Measurements from ENCODE around the gene MON2.
"Not testable (repeated sequence)": the region's sequence is repeated elsewhere in the genome, so short reads cannot be mapped to it uniquely, and the experiment has no call there.

Gene MON2

DNA sequence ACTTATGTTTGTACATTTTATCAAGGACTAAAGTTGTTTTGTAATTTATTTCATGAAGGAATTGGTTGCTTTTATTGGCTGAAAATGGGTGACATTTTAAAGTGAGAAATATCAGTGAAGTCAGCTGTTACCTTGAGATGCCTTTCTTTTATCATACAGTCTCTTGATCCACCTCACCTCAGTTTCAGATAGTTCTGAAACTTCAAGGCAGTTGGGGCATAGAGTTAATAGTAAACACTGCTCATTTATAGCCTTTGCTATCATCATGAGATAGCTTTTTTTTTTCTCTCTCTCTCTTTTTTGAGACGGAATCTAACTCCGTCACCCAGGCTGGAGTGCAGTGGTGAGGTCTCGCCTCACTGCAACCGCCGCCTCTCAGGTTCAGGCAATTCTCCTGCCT is 76.7 kb downstream of the MON2 start:
- DNase-seq (ENCODE audit: low spot score) = no peak

DNA sequence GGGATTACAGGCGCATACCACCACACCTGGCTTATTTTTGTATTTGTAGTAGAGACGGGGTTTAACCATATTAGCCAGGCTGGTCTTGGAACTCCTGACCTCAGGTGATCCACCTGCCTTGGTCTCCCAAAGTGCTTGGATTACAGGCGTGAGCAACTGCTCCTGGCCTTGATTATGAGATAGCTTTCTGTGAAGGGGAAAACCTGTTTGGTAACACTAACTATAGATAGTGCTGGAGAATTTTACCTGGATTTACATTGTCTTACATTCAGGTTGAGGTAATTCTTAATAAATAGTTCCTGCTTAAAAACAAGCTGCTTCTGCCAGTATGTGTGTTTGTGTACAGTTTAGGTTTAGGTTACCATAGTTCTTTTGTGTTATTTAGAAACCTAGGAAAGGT is 77.1 kb downstream of the MON2 start:
- DNase-seq (ENCODE audit: low spot score) = no peak

DNA sequence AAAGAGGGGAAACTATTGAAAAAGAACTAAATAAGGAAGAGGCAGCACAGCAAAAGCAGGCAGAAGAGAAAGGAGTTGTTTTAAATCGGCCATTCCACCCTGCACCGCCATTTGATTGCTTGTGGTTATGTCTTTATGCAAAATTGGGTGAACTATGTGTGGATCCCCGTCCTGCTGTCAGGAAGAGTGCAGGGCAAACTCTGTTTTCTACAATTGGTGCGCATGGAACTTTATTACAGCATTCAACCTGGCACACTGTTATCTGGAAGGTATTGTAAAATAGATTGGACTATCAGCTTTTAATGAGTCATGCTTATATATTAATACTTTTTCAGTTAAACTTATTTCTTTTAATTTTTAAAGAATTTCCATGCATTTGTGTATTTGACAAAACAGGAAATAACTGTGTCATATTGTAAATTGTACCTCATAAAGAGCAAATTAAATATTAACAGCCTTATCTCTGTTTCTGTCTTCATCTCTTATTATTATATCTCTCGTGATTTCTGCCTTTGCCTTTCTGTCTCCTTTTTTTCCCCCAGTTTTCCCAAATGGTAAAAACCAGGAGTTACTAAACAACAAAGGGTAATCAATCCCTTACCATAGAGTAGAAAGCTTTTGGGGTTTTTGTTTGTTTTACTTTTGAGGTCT is 86.4 kb downstream of the MON2 start:
- DNase-seq (ENCODE audit: low spot score) = no peak

DNA sequence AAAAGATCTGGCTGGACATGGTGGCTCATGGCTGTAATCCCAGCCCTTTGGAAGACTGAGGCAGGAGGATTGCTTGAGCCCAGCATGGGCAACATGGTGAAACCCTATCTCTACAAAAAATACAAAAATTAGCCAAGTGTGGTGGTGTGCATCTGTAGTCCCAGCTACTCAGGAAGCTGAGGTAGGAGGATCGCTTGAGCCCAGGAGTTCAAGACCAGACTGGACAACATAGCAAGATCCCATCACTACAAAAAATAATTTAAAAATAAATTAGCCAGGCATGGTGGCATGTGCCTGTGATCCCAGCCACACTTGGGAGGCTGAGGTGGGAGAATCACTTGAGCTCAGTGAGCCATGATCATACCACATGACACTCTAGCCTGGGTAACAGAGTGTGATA is 92.7 kb downstream of the MON2 start:
- not testable (repeated sequence) for DNase-seq (ENCODE audit: low spot score)

DNA sequence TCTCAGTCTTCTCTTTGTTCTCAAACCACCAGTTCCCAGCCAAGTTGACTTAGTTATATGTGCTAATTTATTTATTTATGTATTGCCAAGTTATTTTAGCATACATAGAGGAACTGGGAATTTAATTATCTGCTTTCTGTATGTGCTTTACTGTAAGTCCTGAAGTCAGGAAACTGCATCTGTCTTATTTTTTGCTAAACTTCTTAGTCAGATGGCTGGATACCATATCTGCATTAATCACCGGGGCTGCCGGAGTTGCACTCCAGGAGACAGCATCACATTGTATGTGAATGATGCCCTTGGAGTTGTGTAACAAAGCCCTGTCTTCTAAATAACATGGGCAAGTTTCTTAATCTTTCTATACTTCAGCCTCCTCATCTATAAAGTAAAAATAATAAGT is 96.2 kb downstream of the MON2 start:
- DNase-seq (ENCODE audit: low spot score) = no peak

DNA sequence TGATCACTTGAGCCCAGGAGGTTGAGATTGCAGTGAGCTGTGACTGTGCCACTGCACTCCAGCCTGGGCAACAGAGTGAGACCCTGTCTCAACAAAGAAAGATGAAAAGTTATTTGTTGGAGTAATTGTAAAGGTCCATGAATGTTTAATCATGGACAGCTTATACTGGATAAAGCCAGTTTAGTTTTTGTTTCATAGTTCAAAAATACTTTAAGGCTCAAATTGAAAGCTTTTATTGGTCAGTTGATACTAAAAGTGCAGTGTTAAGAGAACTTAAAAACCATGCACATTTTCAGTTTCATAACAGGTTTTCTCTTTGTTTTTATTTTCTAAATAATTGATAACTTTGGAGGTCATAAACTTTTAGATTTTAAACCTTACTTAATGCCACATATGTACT is 108.4 kb downstream of the MON2 start:
- no peak for DNase-seq (ENCODE audit: low spot score)

DNA sequence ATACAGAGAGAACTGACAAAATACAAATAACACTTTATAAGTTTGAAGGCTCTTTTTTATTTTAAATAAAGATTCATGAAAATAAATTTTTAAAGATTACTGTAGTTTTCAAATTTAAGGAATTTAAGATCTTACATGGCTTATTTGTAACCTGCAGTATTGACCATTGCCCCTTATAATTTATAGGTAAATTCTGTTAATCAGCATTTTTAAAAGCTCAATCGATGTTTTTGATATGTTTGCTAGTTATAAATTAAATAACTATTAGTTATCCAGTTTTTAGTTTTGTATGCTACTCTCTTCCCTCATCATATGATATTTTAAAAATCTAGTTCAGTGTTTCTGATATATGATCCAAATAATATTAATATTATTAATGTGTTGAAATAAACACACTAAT is 109.9 kb downstream of the MON2 start:
- DNase-seq (ENCODE audit: low spot score) = no peak

DNA sequence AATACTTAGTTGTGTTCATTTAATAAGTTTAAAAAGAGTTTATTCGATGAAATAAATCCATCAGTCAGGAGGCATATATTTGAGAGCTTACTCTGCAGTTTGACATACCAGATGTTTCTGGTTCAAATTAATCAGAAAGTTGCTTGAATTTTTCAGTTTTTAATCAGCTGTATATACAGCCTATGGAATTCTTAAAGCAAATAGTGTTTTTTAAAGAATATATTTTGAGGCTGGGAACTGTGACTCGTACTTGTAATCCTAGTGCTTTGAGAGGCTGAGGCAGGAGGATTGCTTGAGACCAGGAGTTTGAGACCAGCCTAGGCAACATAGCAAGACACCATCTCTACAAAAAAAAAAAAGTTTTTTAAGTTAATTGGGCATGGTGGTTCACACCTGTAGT is 112.1 kb downstream of the MON2 start:
- DNase-seq (ENCODE audit: low spot score) = no peak

DNA sequence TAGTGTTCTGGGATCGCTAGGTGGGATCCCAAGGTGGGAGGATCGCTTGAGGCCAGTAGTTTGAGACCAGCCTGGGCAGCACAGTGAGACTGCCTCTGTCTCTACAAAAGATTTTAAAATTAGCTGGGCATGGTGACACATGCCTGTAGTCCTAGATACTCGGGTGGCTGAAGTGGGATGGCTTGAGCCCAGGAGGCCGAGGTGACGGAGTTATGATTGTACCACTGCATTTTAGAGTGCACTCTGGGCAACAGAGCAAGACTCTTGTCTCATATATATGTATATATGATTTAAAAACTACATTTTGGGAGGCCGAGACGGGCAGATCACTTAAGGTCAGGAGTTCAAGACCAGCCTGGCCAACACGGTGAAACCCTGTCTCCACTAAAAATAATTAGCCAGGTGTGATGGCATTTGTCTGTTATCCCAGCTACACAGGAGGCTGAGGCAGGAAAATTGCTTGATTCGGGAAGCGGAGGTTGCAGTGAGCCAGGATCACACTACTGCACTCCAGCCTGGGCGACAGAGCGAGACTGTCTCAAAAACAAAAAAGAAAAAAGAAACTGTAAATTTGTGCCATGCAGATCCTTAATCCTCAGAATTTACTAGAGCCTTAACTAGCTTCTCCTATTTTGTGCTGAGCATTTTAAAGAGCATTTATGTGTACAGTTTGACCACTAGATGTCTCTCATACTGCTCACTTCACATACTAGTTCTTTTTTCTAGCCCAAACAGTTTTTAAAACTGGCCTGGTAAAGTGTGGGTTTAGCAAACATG is 114.8 kb downstream of the MON2 start:
- peak; percentile 29 for DNase-seq (ENCODE audit: low spot score)

DNA sequence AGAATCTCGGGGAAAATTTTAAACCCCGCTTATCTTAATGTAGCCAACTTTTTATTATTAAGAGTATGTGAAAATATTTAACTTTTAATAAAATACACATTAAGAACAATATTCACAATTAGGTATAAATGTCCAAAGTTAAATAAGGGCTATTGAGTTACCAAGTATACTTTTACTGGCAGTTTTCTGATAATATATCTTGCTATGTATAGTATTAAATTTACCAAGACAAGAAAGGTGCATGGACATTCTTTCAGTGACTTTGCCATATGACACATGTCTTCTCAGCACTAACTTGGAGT is 115.4 kb downstream of the MON2 start:
- no peak for DNase-seq (ENCODE audit: low spot score)

DNA sequence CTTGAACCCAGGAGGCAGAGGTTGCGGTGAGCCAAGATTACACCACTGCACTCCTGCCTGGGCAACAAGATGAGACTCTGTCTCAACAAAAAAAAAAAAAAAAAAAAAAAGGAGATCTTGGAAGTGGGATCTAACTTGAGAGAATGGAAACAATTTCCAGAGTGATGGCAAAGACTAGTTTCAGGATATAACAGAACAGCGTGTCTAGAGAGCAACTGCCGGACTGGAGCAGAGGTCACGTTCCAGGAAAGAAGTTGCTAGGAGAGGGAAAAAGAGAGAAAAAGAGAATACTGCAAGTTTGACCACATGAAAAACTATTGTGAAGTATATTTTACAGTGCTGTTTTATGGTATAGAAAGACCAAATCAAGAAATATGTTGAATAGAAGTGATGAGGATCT is 118.0 kb downstream of the MON2 start:
- DNase-seq (ENCODE audit: low spot score) = no peak

DNA sequence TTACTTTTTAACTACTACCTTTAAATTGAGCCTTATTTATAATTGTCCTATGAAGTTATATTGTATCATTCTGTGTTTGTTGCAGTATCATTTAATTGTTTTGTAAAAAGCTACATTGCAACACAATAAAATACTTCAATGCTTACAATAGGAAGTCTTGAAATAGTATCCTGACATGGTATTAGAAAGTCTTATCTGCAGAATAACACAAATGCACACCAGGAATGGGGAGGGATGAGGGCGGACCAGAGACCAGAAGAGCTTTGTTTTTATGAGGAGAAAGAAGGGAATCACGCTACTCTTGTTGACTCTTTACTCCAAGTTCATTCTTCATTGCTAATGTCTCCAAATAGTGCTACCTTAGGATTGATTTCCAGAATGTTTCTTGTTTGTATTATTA is 120.2 kb downstream of the MON2 start:
- no peak for DNase-seq (ENCODE audit: low spot score)

DNA sequence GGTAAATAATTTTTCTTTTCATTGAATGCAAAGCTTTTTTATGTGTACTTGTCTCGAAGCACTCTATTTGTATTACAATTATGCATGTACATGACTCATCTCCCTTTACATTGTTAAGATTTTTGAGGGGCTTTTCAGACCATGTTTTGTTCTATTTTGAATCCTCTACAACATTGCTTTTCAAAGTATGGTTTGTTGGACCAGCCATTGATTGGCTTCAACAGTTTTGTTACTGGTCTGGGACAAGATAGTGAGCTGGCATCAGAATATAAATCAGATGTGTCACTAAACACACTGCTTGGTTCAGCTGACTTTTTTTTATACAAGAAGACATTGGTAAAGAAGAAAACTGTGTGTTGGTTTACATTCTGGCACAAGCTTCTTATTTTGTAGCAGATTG is 122.3 kb downstream of the MON2 start:
- DNase-seq (ENCODE audit: low spot score) = no peak

DNA sequence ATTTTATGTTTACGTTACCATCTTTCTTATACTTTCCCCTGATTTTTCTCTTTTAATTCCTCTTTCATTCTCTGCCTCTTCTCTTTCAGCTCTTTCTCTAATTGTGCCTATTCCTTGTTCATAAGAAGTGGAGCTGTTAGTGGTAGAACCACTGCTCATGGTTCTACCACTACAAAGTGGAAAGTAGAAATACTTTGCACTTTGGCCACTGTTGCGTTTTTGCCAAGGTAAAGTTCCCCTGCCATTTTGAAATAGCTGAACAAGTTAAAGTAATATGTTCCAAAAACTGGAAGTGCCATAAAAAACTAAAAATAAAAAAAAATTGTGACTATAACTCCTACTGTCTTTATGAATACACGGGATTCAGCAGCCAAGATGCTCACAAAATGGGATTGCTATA is 130.6 kb downstream of the MON2 start:
- no peak for DNase-seq (ENCODE audit: low spot score)

DNA sequence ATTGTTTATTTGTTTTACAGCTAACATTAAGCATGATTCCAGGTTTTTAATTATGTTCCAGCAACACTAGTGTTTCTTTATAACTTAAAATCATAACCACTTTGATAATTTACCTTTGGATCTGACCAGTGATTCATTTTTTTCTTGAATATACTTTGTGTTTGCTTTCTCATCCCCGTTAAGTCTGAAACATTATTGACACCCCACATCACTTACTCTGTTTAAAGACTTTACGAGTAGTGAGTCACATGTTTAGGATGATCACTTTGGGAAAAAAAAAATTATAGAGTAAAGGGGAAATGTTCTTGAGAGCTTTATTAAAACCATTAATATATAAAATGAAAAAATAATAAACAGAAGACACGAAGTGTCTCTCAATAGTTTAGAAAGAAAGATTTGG is 132.2 kb downstream of the MON2 start:
- no peak for DNase-seq (ENCODE audit: low spot score)

DNA sequence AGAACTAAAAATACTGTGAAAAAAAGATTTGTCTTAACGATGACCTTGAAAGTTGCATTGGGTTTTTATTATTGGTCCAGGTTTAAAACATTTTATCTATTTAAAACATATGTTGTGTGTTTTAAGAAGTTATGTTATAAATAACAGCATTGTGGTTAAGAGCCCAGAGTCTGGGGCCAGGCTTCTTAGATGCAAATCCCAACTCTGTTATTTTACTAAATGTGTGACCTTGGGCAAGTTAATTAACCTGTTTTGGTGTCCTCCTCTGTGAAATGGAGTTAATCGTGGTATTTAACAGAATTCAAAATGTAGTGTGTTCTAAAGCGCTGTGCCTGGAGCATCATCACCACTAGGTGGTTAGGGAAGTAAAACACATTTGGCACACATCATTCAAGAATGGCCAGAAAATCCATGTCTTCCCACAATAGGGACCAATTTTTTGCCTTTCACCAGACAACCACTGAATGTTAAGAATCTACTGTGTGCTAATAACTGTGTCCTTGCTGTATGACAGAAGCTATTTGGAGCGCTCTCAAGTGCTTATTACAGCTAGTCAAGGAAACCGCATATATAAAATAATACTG is 133.3 kb downstream of the MON2 start:
- no peak for DNase-seq (ENCODE audit: low spot score)

DNA sequence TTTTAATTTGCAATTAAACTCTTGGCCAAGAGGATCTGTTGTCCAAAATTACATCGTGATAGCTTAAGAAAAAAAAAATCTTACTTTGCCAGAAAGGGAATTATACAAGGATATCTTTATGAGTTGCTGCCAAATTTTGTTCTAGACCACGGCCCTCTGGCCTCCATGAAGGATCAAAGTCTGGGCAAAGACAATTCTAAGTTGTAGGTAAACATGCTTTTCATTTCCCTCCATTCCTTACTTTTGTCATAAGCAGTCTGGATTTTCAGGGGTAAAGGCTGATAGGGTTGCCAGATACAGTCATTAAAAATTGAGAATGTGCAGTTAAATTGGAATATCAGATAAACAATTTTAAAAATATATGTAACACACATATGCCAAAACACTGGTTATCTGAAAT is 135.1 kb downstream of the MON2 start:
- DNase-seq (ENCODE audit: low spot score) = no peak

DNA sequence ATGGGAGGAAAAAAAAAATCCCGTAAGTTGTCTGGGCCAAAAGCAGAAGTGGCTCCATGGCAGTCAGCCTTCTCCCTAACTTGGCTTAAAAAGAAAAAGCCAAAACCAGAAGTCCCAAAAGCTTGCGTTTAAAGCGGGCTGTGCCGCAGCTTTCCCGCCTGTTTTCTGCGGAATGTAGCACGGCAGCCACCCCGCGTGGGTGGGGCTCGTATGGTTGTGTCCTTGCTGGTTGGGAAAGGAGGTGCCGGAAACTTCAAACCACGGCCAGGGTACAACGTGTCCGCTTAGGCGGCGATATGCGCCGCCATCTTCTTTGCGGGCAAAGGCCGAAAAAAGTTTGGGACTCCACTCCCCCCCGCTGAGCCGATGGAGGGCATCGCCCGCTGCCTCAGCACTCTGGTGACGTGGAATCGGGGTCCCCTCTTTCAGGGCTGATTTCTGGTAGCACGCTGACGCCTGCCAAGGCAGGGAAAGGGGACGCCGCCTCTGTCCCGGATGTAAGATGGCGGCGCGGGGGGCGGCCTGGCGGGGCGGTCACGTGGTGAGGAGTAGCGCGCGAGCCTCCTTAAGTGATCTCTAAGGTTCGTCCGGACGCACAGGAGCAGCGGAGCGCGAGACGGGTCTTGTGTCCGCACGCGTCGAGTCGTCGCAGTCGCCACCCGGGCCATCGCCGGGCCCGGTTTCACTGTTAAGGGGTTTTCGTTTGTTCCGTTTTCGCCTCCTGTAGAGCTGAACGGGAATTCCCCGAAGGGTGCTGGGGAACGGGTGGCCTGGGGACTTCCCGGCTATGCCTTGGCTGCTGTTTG is 135.8 kb downstream of the MON2 start:
- DNase-seq (ENCODE audit: low spot score) = peak; percentile 80

DNA sequence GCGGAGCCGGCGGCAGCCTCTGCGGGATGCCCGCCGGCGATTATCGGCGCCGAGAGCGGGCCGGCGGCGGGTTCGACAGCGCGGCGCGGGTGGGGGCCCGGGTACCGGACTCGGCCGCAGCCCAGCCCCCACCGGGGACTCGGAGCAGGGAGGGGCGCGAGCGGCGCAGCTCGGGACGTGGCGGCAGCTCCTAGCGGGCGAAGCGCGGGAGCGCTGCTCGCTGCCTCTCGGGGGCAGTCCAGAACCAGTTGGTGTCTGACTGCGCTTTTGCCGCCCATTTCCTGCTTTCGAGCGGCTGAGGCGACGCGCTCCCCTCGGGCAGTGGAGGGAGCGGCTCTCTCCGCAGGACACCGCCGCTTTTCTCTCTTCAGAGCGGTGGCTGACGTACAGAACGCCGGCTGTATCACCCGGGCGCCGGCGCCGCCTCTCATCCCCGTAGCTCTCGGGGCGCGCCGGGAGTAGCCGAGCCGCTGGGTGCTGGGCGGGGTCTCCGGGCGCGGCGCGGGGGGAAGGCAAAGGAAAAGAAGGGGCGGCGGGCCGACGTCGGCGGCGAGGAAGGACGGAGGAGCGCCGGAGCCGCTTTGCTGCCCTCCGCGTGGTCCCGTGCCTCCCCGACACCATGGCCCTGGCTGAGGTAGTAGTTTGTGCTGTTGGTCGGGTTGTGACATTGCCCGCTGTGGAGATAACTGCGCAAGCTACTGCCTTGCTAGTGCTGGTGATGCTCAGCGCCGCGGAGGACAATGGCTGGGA is 136.6 kb downstream of the MON2 start:
- peak; percentile 78 for DNase-seq (ENCODE audit: low spot score)

DNA sequence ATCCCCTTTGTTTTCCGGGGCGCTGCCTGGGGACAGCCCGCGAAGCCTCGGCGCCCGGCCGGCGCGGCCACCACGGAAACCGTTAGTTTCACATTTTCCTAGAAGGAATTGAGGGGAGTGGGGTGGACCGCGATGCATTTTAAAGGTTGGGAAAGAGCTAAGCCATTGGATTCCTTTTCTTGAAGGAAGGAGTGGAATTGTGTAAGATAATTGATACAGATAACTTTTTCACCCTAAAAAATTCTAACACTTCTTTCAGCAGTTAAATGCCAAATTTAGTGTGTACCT is 137.1 kb downstream of the MON2 start:
- no peak for DNase-seq (ENCODE audit: low spot score)

DNA sequence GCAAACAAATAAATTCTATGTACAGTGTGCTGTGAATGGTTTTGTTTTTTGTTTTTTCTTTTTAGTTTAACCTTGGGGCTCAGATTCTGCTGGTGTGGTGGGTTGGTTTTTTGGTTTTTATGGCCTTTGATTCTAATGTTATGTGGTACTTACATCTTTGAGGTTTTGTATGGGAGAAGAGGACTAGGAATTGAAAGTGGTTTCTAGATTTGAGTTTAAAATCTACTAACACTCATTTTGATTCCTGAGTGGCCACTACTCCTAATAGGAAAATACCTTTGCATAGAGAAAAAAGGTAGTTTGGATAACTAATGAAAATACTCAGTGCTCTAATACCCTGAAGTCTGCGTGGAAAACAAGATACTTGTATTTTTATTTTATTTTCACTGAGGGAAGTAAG is 137.7 kb downstream of the MON2 start:
- no peak for DNase-seq (ENCODE audit: low spot score)

DNA sequence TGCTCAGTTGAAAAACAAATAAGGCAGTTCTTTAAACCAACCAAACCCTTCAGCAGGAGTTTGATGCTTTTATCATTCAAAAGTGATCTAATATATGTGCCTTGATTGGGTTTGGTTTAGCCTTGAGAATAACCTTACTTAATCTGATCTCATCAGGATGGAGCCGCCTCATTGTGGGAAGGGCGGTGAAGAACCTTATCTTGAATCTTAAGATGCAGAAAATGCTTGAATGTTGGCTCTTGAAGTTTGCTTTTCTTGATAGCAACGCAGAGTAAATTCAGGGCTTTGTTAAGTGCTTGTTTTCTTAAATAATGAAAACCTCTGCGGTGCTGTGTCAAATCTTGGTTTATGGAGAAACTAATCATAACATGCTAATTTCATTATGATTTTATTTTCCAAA is 138.2 kb downstream of the MON2 start:
- DNase-seq (ENCODE audit: low spot score) = no peak

DNA sequence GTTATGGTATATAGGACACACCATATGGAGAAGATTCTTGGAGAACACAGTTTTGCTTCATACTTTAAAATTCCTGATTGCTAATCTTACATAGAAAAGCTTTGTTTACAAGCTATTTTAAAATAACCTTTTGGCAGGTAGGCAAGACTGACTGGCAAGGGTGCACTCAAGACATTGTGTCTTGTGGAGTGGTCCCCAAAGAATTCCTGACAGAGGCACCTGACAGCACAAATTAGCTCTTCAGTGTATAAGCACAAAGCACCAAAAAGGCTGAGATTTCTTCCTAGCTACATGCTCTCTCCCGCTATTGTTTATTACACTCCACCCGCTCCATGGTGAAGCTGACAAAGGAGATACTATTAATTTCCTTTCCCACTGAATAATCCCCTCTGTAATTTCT is 139.4 kb downstream of the MON2 start:
- DNase-seq (ENCODE audit: low spot score) = no peak
